GM21447 (cell line): ENCODE data around the gene PTPRE.
"Not testable (repeated sequence)": the region's sequence is repeated elsewhere in the genome, so short reads cannot be mapped to it uniquely, and the experiment has no call there.

Experiments used
- ATAC-seq: cut with Tn5 transposase; IDR thresholded peaks from one replicate; pipeline ENCODE4 v1.9.1; 2021; ENCODE audit not compliant: unreplicated experiment

PTPRE gene

DNA sequence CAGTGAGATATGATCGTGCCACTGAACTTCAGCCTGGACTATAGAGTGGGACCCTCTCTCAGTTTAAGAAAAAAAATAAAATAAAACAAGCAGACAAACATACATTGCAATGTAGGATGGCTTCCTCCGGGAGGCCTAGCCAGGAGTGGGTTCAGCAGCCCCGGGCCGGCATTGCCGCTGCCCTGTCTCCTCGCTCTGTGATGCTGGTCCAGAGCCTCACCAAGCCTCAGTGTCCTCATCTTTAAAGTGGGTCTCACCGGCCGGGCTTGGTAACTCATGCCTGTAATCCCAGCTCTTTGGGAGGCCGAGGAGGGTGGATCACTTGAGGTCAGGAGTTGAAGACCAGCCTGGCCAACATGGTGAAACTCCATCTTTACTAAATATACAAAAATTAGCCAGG, 71.6 kb downstream of the PTPRE start:
- ATAC-seq, result no peak

GRCh38 chr10:127979045-127979444, 72.1 kb downstream of the PTPRE start:
- no peak for ATAC-seq

GRCh38 chr10:127979566-127979965, 72.7 kb downstream of the PTPRE start:
- no peak for ATAC-seq

- no peak for ATAC-seq
These were observed 74.0 kb downstream of the PTPRE start for GRCh38 chr10:127980898-127981297.

GRCh38 chr10:127982601-127983000, 75.7 kb downstream of the PTPRE start:
- no peak for ATAC-seq

- no peak for ATAC-seq
These were observed 76.6 kb downstream of the PTPRE start for GRCh38 chr10:127983344-127984100.

DNA sequence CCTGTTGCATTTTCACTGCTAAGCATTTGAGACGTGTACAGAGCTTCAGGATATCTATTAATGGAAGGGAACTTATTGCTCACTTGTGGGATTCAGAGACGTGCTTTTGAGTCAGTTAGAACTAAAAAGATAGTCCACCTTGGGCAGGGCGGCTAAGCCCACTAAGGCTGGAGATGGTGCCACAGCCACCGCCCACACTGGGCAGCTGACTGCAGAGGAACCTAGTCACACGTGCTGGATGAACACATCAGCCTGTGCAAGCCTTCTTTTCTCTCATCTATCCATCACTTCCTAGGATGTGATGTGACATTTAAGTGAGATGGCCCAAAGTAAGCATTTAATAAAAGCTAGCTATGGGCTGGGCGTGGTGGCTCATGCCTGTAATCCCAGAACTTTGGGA, 78.0 kb downstream of the PTPRE start:
- no peak for ATAC-seq

- ATAC-seq, result no peak
These were observed 79.9 kb downstream of the PTPRE start for GRCh38 chr10:127986531-127987466.

DNA sequence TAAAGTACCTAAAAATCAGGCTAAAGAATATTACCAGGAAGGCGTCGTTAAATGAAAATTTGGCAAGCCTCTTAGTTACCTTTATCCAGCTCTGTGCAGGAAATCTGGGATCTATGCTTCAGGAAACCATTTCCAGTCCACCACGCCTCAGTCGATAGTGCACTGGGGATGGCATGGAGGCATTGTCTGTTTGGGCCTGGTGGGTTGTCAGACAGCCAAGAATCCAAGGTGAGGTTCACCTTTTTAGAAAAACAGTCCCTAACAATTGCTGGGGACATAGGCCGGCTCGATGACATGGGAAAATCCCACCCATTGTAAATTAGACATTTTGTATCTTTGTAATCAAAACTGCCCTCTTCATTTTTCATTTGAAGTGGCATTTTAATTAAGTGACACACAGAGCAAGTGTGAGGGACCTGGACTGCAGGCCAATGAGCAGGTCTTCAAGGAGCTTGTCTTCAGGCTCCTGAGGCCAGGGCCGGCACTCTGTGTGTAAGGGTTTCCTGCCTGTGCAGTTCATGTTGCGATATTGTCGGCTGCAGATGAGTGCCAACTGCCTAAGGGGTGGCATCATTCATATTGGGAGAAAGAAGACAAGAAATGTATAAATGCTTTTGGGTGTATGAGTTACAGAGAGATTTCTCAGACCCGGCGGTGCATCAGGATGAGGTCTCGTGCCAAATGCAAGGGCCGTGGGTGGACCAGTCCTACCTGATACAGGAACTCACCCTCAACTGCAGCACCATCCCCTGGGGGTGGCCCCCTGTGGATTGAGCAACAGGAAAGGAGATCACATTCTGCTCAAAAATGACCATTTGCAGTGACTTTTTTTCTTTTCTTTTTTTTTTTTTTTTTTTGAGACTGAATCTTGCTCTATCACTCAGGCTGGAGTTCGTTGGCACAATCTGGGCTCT, 80.8 kb downstream of the PTPRE start:
- no peak for ATAC-seq

- ATAC-seq, result no peak
These were observed 82.6 kb downstream of the PTPRE start for GRCh38 chr10:127989481-127990012.

GRCh38 chr10:127990132-127990788, 83.4 kb downstream of the PTPRE start:
- ATAC-seq, result not testable (repeated sequence)

DNA sequence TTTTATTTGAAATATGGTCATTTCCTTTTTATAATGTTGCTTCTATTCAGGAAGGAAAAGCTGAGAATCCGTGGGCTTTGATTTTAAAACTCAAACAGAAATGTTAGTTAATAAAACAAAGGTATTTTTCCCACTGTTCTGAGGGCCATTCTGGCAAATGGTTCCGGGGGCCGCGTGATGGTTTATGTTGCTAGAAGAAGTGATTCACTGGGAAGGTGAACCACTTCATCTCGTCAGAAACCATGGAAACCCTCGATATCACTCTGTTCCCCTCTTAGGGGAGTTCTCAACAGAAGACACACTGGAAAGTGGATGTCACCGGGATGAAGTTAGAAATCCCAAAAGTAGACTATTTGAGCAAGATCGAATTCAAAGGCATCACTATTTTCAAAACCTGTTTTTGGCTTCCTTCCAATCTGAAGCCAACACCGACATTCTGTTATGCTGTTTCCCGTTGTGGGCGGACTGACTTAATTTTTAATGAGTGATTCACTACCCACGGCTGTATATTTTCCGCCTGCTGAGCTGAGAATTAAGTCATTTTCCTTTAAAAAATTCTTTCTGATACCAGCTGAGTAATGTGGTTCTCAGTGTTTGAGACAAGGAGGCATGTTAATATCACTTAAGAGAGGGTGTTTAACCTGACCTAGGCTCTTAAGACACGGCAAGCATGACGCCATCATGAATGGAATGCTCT, 84.1 kb downstream of the PTPRE start:
- ATAC-seq, result no peak

- ATAC-seq, result no peak
These were observed 84.8 kb downstream of the PTPRE start for GRCh38 chr10:127991543-127992255.

DNA sequence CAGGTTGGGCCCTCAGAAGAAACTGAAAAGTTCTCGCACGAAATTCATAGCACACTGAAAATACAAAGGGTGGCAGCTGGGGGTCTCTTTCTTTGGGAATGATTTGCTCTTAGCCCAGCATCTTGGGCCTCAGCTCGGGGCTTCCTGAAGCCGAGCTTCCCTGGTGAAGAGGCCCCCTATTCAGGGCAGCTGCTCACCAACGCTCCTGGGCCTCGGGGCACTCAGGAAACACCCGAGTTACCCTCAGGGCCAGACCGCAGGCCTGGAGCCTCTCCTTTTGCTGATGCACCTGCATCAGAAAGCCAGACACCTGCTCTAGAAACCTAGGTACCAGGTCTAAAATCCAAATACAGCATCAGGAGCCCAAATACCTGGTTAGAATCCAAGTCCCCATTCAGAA, 85.5 kb downstream of the PTPRE start:
- no peak for ATAC-seq

GRCh38 chr10:127993056-127993690, 86.3 kb downstream of the PTPRE start:
- ATAC-seq, result no peak

DNA sequence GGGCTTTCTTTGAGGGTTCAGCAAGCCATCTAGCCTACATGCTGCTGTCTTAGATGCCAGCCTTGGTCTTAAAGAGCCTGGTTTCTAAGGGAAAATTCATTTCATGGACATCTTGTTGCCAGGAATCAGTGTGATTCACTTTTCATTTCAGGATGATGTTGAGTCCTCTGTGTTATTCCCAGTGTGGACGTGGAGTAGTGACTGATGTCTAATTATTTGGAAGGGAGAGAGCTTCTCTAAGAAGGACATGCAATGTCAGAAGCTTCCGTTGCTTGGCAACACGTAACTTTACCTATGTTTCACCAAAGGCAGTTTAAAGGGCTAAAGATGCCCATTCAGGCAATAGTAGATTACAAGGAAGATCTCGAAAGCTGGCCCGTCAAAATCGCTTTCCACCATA, 89.0 kb downstream of the PTPRE start:
- ATAC-seq, result no peak

DNA sequence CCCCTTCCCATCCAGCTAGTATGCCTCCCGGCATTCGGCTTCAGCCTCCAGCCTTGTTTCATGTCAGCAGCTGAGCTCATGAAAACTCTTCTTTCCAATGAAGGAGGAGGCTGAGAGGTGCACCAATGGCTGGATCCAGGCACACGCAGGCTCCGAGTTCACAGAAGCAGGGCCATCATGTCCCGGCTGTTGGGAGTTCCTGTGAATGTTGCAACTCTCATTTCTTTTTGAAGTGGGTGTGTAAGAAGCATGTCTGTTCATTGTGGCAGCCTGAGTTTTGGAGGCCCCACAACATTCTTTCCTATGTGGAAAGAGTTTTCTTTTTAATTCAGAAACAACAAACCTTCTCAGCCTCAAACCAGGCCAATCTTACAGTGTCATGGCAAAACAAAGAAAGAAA, 89.7 kb downstream of the PTPRE start:
- no peak for ATAC-seq

- no peak for ATAC-seq
These were observed 90.4 kb downstream of the PTPRE start for GRCh38 chr10:127997271-127997670.

- ATAC-seq, result no peak
These were observed 91.0 kb downstream of the PTPRE start for GRCh38 chr10:127997937-127998336.
